NB4 (cell line): ENCODE measurements around the gene QSOX2.

ENCODE experiments used
- DNase-seq: peaks from one replicate; pipeline ENCODE4 v3.0.0; 2010; ENCODE audit warnings: low read depth
- H3K4me3 ChIP-seq: one replicate; pipeline ENCODE4 v1.5.1; 2011; ENCODE audit warnings: mild to moderate bottlenecking, low read depth, low read length, moderate library complexity
- MYC ChIP-seq: IDR thresholded peaks from 2 replicates; pipeline ENCODE4 v1.6.1; 2011; ENCODE audit warnings: low read depth, low read length
- POLR2A ChIP-seq: IDR thresholded peaks from 2 replicates; pipeline ENCODE4 v1.6.1; 2011; ENCODE audit warnings: mild to moderate bottlenecking; ENCODE audit not compliant: insufficient read length; ENCODE audit errors: extremely low read depth
- TF ChIP-seq, protein P1 (sequence below): IDR thresholded peaks from one replicate; pipeline ENCODE4 v1.5.1; 2012; ENCODE audit warnings: low read depth, low read length
- TF ChIP-seq, protein P2 (sequence below): IDR thresholded peaks from 2 replicates; pipeline ENCODE4 v1.6.1; 2011; ENCODE audit warnings: low read depth, low read length

The QSOX2 gene

DNA sequence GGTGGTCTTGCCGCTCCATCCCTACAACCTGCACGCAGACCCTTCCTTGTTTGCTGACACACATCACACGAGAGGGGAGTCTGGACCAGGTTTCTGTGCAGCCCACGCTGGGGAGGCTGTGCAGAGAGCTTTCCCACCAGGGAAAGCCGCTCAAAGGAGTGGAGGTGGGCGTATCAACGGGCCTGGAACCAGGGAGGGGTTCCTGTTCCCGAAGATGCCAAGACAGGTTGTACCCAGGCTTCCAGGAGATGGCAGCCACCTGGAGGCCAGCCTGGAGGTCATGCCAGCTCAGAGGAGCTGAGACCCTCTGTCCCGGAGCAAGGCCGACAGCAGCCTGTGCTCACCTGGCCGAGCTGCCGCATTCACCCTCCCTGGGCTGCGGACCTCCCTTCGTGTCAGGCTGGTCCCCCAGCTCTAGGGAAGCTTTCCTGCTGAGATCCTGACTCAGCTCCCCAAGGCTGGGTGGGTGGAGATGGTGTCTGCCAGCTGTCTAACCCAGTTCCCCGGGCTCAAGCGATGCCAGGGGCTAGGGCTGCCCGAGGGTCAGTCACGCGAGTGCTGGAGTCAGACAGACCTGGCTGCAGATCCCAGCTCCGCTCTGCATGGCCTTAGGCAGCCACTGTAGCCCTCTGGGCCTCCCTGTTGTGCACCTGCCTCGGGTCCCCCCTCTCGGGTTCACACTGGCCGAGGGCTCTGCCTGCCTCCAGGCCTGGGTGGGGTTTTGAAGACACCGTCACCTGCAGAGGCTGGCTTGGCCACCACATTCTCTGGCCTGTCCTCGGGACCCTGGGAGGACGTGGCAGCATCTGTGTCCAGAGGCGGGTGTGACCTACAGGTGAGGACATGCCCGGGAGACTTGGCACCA, 28.5 kb upstream of the QSOX2 start:
- no peak for TF ChIP-seq MYC
- TF ChIP-seq POLR2A: no peak
- TF ChIP-seq, protein P1, sequence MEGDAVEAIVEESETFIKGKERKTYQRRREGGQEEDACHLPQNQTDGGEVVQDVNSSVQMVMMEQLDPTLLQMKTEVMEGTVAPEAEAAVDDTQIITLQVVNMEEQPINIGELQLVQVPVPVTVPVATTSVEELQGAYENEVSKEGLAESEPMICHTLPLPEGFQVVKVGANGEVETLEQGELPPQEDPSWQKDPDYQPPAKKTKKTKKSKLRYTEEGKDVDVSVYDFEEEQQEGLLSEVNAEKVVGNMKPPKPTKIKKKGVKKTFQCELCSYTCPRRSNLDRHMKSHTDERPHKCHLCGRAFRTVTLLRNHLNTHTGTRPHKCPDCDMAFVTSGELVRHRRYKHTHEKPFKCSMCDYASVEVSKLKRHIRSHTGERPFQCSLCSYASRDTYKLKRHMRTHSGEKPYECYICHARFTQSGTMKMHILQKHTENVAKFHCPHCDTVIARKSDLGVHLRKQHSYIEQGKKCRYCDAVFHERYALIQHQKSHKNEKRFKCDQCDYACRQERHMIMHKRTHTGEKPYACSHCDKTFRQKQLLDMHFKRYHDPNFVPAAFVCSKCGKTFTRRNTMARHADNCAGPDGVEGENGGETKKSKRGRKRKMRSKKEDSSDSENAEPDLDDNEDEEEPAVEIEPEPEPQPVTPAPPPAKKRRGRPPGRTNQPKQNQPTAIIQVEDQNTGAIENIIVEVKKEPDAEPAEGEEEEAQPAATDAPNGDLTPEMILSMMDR: no peak
- TF ChIP-seq, protein P2, sequence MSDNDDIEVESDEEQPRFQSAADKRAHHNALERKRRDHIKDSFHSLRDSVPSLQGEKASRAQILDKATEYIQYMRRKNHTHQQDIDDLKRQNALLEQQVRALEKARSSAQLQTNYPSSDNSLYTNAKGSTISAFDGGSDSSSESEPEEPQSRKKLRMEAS: no peak
- no peak for DNase-seq
- no peak overlapping the region for H3K4me3 ChIP-seq

DNA sequence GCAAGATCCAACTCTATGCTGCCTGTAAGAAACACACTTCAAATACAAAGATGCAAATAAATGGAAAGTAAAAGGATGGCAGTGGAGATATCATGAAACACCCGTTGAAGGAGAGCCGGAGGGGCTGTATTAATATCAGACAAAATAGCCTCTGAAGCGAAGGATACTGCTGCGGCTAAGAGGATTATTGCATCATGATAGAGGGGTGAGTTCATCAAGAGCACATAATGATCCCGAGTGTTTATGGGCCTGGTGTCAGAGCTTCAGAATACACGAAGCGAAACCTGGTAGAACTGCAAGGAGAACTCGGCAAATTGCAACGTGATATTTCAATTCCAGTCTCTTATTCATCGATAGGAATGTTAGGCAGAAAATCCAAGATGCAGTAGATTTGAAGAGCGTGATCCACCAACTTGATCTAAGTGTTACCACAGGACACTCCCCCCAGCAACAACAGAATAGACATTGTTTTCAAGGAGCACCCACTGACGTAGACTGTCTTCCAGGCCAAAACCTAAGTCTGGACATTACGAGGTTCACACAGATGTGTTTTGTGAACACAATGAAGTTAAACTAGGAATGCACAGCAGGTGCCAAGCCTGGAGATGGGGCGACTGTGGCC, 27.7 kb upstream of the QSOX2 start:
- TF ChIP-seq, protein P2: no peak
- TF ChIP-seq, protein P1: no peak
- TF ChIP-seq MYC (no peak), POLR2A (no peak)
- H3K4me3 ChIP-seq: no peak overlapping the region
- DNase-seq: no peak

DNA sequence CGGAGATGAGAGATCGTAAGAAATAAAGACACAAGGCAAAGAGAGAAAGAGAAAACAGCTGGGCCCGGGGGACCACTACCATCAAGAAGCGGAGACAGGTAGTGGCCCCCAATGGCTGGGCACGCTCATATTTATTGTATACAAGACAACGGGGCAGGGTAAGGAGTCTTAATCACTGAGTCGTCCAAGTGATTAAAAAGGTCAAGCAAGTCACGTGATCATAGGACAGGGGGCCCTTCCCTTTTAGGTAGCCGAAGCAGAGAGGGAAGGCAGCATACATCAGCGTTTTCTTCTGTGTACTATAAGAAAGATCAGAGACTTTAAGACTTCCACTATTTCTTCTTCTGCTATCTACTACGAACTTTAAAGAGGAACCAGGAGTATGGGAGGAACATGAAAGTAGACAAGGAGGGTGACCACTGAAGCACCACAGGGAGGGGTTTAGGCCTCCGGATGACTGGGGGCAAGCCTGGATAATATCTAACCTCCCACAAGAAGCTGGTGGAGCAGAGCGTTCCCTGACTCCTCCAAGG, 24.6 kb upstream of the QSOX2 start:
- no peak overlapping the region for H3K4me3 ChIP-seq
- TF ChIP-seq, protein P1: no peak
- no peak for TF ChIP-seq MYC
- DNase-seq: no peak

DNA sequence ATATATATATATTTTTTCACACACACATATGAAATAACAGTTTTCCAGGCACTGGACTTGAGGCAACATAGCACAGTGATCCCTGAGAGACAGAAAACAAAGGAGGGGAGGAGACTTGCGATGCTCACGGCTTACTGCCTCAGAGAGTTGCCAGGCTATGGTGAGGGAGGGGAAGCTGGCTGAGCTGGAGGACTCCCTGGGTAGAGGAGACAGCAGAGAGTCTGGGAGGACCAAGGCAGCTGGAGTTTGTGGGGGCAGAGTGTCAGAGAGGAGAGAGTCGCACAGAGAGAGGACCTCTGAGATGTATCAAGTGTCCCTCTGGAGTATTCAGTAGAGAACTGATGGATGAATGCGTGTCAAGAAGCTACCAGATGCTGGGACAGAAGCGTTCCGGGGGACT, 23.1 kb upstream of the QSOX2 start:
- TF ChIP-seq, protein P1: no peak
- TF ChIP-seq MYC (no peak), POLR2A (no peak)
- TF ChIP-seq, protein P2: no peak
- H3K4me3 ChIP-seq: no peak overlapping the region
- DNase-seq: no peak

DNA sequence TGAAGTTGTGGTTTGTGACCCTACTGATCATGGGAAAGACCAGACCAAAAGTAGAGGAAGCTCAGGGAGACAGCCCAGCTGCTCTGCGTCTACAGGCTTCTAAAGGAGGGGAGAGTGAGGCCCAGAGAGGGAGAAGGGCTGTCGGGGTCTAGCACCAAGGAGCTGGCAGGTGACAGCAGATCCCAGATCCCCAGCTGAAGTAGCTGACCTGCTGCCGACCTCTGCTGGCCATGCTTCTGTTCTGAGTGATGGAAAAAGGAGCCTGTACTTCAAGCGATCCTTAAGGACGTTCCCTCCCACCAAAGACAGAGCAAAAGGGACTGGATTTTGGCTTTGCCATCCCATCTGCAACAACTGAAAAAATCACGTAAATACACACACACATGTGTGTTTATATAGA, 22.7 kb upstream of the QSOX2 start:
- TF ChIP-seq POLR2A (no peak), MYC (no peak)
- TF ChIP-seq, protein P2: no peak
- TF ChIP-seq, protein P1: no peak
- no peak for DNase-seq
- H3K4me3 ChIP-seq: no peak overlapping the region
